IMR-90 (cell line): Measurements from ENCODE around the gene NPAS2. TPM values are rescaled to one million over a fixed set of nuclear protein-coding genes. Genes with fewer than 3 reads are reported as not detected.

Experiments used
- ATAC-seq: fragments of 200-7000 bp; cut with Tn5 transposase; 2 replicates; pipeline ENCODE4 v1.9.1; 2020; ENCODE audit warnings: low read depth, mild to moderate bottlenecking, moderate library complexity
- BruUV-seq: library from RNA; stranded (reverse); fragments of 400-500 nt; replicated peaks from 2 replicates; lab custom pipeline; 2021; lab: Mats Ljungman, UMichigan
- CTCF ChIA-PET: fragments of 300-600 bp; formaldehyde crosslinking; extraction: SDS; loops from one replicate; lab custom pipeline; 2021; ENCODE audit warnings: antibody characterized with exemption; lab: Yijun Ruan, JAX
- POLR2A ChIA-PET: fragments of 300-600 bp; sonication (Branson Sonifier 250); formaldehyde crosslinking; loops from one replicate; lab custom pipeline; 2022; ENCODE audit warnings: antibody characterized with exemption; ENCODE audit not compliant: unreplicated experiment; lab: Charles Lee
- DNase-seq: peaks from one replicate; pipeline ENCODE4 v3.0.0; 2013
- H2AFZ ChIP-seq: replicated peaks from 2 replicates; pipeline ENCODE3; 2013; ENCODE audit warnings: low read length, mild to moderate bottlenecking; ENCODE audit not compliant: poor library complexity
- H2AK5ac ChIP-seq: 2 replicates; pipeline ENCODE4 v1.6.1; 2013; ENCODE audit warnings: low read depth, low read length, inconsistent platforms
- H2AK9ac ChIP-seq: replicated peaks from 2 replicates; pipeline ENCODE3; 2013; ENCODE audit warnings: mild to moderate bottlenecking, low read depth, low read length, moderate library complexity; ENCODE audit not compliant: poor library complexity
- H2BK120ac ChIP-seq: 2 replicates; pipeline ENCODE4 v1.6.1; 2013; ENCODE audit warnings: low read depth, low read length, inconsistent platforms
- H2BK15ac ChIP-seq: 3 replicates; pipeline ENCODE4 v1.6.1; 2013; ENCODE audit warnings: low read depth, low read length, inconsistent platforms
- H2BK20ac ChIP-seq: 2 replicates; pipeline ENCODE4 v1.6.1; 2013; ENCODE audit warnings: low read depth, mild to moderate bottlenecking, inconsistent platforms, low read length, moderate library complexity
- H2BK5ac ChIP-seq: 2 replicates; pipeline ENCODE4 v1.6.1; 2013; ENCODE audit warnings: mild to moderate bottlenecking, low read depth, low read length, inconsistent platforms; ENCODE audit not compliant: poor library complexity, severe bottlenecking
- H3K14ac ChIP-seq: replicated peaks from 2 replicates; pipeline ENCODE4 v1.6.1; 2013; ENCODE audit warnings: low read depth, low read length, inconsistent platforms
- H3K18ac ChIP-seq: 2 replicates; pipeline ENCODE4 v1.6.1; 2013; ENCODE audit warnings: low read depth, low read length, control low read depth
- H3K23ac ChIP-seq: 2 replicates; pipeline ENCODE4 v1.6.1; 2013; ENCODE audit warnings: low read depth, low read length, inconsistent platforms
- H3K27ac ChIP-seq: 2 replicates; pipeline ENCODE4 v1.5.1; 2013; ENCODE audit warnings: mild to moderate bottlenecking, control low read depth, low read length; ENCODE audit not compliant: insufficient read depth
- H3K27me3 ChIP-seq: 2 replicates; pipeline ENCODE4 v1.6.1; 2013; ENCODE audit warnings: low read length; ENCODE audit not compliant: control insufficient read depth, insufficient read depth
- H3K36me3 ChIP-seq: 2 replicates; pipeline ENCODE4 v1.6.1; 2013; ENCODE audit warnings: low read length, mixed read lengths; ENCODE audit not compliant: control insufficient read depth, insufficient read depth
- H3K4ac ChIP-seq: 2 replicates; pipeline ENCODE4 v1.6.1; 2013; ENCODE audit warnings: low read depth, low read length, inconsistent platforms
- H3K4me1 ChIP-seq: 2 replicates; pipeline ENCODE4 v1.6.1; 2013; ENCODE audit warnings: low read length, mixed read lengths; ENCODE audit not compliant: control insufficient read depth, insufficient read depth
- H3K4me2 ChIP-seq: 2 replicates; pipeline ENCODE4 v1.6.1; 2013; ENCODE audit warnings: low read depth, mild to moderate bottlenecking, control low read depth, low read length, moderate library complexity
- H3K4me3 ChIP-seq: 2 replicates; pipeline ENCODE4 v1.5.1; 2013; ENCODE audit warnings: low read depth, mild to moderate bottlenecking, control low read depth, low read length, moderate library complexity; ENCODE audit not compliant: insufficient read depth
- H3K56ac ChIP-seq: 2 replicates; pipeline ENCODE4 v1.6.1; 2013; ENCODE audit warnings: low read length, inconsistent platforms; ENCODE audit not compliant: insufficient read depth; ENCODE audit errors: extremely low read depth
- H3K79me1 ChIP-seq, 2 experiments: 2 replicates each; pipeline ENCODE4 v1.6.1; 2013; ENCODE audit warnings: low read length in 2 of 2, inconsistent platforms in 1 of 2, low read depth in 1 of 2
- H3K9ac ChIP-seq: 2 replicates; pipeline ENCODE4 v1.6.1; 2013; ENCODE audit warnings: low read depth, low read length, control low read depth
- H3K9me1 ChIP-seq: 2 replicates; pipeline ENCODE4 v1.6.1; 2013; ENCODE audit warnings: low read length, inconsistent platforms; ENCODE audit not compliant: insufficient read depth
- H3K9me3 ChIP-seq: 2 replicates; pipeline ENCODE4 v1.6.1; 2013; ENCODE audit warnings: low read length; ENCODE audit not compliant: control insufficient read depth, insufficient read depth
- H4K20me1 ChIP-seq: 2 replicates; pipeline ENCODE4 v1.6.1; 2013; ENCODE audit warnings: low read length, inconsistent platforms; ENCODE audit not compliant: insufficient read depth
- H4K5ac ChIP-seq: 2 replicates; pipeline ENCODE4 v1.6.1; 2013; ENCODE audit warnings: mild to moderate bottlenecking, low read depth, low read length, control low read depth
- H4K8ac ChIP-seq, 2 experiments: 2 replicates each; pipeline ENCODE4 v1.6.1; 2013; ENCODE audit warnings: low read depth in 2 of 2, low read length in 2 of 2, control low read depth in 1 of 2, inconsistent platforms in 1 of 2
- H4K91ac ChIP-seq: 2 replicates; pipeline ENCODE4 v1.6.1; 2013; ENCODE audit warnings: low read depth, low read length, inconsistent platforms; ENCODE audit not compliant: insufficient read depth
- BHLHE40 ChIP-seq: fragments of 150-350 bp; IDR thresholded peaks from 2 replicates; pipeline ENCODE4 v1.6.1; 2016; ENCODE audit warnings: mild to moderate bottlenecking, low read depth, low read length
- CEBPB ChIP-seq: IDR thresholded peaks from 2 replicates; pipeline ENCODE4 v1.6.1; 2012; ENCODE audit warnings: low read depth, low read length, improper control_type of control experiment
- CHD1 ChIP-seq: IDR thresholded peaks from 2 replicates; pipeline ENCODE4 v1.6.1; 2012; ENCODE audit warnings: low read depth, low read length, improper control_type of control experiment
- FOS ChIP-seq: fragments of 150-350 bp; IDR thresholded peaks from 2 replicates; pipeline ENCODE4 v1.6.1; 2016; ENCODE audit warnings: low read depth, low read length
- MAFK ChIP-seq: IDR thresholded peaks from 2 replicates; pipeline ENCODE4 v1.6.1; 2012; ENCODE audit warnings: low read depth, low read length, improper control_type of control experiment
- MAZ ChIP-seq: IDR thresholded peaks from 2 replicates; pipeline ENCODE4 v1.6.1; 2012; ENCODE audit warnings: low read depth, mild to moderate bottlenecking, low read length, improper control_type of control experiment, moderate library complexity, borderline replicate concordance
- MXI1 ChIP-seq: IDR thresholded peaks from 2 replicates; pipeline ENCODE4 v1.6.1; 2012; ENCODE audit warnings: low read depth, mild to moderate bottlenecking, low read length, moderate library complexity, borderline replicate concordance
- NFE2L2 ChIP-seq: fragments of 150-350 bp; IDR thresholded peaks from 2 replicates; pipeline ENCODE4 v1.6.1; 2016; ENCODE audit warnings: low read depth, mild to moderate bottlenecking, low read length
- POLR2A ChIP-seq: IDR thresholded peaks from 2 replicates; pipeline ENCODE4 v1.6.1; 2012; ENCODE audit warnings: mild to moderate bottlenecking, low read depth, low read length
- RAD21 ChIP-seq: IDR thresholded peaks from 2 replicates; pipeline ENCODE4 v1.6.1; 2012; ENCODE audit warnings: low read length, improper control_type of control experiment
- RCOR1 ChIP-seq: IDR thresholded peaks from 2 replicates; pipeline ENCODE4 v1.6.1; 2012; ENCODE audit warnings: mild to moderate bottlenecking, low read length, improper control_type of control experiment; ENCODE audit not compliant: insufficient replicate concordance
- RFX5 ChIP-seq: IDR thresholded peaks from 2 replicates; pipeline ENCODE4 v1.8.0; 2012; ENCODE audit warnings: low read depth, mild to moderate bottlenecking, low read length, moderate library complexity
- SMC3 ChIP-seq: fragments of 150-350 bp; IDR thresholded peaks from 2 replicates; pipeline ENCODE4 v1.6.1; 2016; ENCODE audit warnings: low read depth, mild to moderate bottlenecking, antibody characterized with exemption, low read length, moderate library complexity
- WGBS, 2 experiments: methylation state at CpG; one replicate each; pipeline versions ENCODE4 v1.1.5 to v1.1.7; 2013; ENCODE audit warnings: missing lambda C conversion rate in 2 of 2; ENCODE audit not compliant: insufficient read length in 1 of 2; ENCODE audit errors: extremely low coverage in 2 of 2; 5-methylcytosine and 5-hydroxymethylcytosine counted together
- dilution Hi-C: fragments of 300-500 bp; cut with HindIII; formaldehyde crosslinking; loops from one replicate; pipeline ENCODE4 v1.14.3; 2018; ENCODE audit warnings: low sequenced_read_pairs; ENCODE audit not compliant: unreplicated experiment
- in situ Hi-C: fragments of 300-500 bp; cut with MboI; formaldehyde crosslinking; loops from 3 replicates; pipeline ENCODE4 v1.14.3; 2019; ENCODE audit warnings: low sequenced_read_pairs, inconsistent platforms, mixed read lengths
- intact Hi-C: fragments of 100-400 bp; cut with micrococcal nuclease; formaldehyde crosslinking; loops from 2 replicates; pipeline ENCODE4 v1.10.0; 2022
- polyA plus RNA-seq, 3 experiments: library from polyadenylated mRNA; depleted of rRNA; stranded (reverse); fragments of >200 nt; gene quantifications; 2 replicates each; pipeline ENCODE4 v1.2.3, GENCODE V29; 2012; ENCODE audit warnings: low replicate concordance in 1 of 3
- total RNA-seq: library from RNA; depleted of rRNA; stranded (reverse); fragments of >200 nt; gene quantifications from 2 replicates; pipeline ENCODE4 v1.2.3, GENCODE V29; 2012
- TF ChIP-seq, protein P1 (sequence below): fragments of 150-350 bp; IDR thresholded peaks from 2 replicates; pipeline ENCODE4 v1.6.1; 2017; ENCODE audit warnings: mild to moderate bottlenecking, antibody characterized with exemption, low read length, low read depth
- TF ChIP-seq, protein P2 (sequence below): conservative IDR thresholded peaks from 2 replicates; pipeline ENCODE4 v1.5.1; 2012; ENCODE audit warnings: mild to moderate bottlenecking, low read depth, low read length, improper control_type of control experiment
- TF ChIP-seq, protein P3 (sequence below): fragments of 150-350 bp; IDR thresholded peaks from 2 replicates; pipeline ENCODE4 v1.6.1; 2016; ENCODE audit warnings: low read depth, mild to moderate bottlenecking, low read length, moderate library complexity, borderline replicate concordance

The NPAS2 gene
- total and polyA plus RNA-seq, 2 of the 4 experiments (the other 2 are of a cell fraction), result 5.2 to 14.8 TPM

DNA sequence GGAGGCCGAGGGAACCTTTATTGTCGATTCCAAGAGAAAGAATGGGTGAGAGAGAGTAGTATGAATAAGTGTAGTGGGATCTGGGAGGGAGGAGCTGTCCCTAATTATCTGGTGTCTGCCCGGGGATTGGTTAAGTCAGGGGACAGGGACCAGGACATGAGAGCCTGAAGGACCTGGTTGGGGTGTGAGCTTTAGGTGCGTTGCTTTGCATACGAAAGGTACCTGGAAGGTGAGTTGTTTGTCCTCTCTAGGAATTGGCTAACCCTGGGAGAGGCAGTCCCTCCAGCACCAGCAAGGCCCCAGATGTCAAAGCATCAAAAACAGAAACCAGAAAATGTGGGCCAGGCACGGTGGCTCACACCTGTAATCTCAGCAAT is 134.1 kb downstream of the NPAS2 start:
- no peak overlapping the region for H2BK15ac ChIP-seq
- H4K91ac ChIP-seq, result no peak overlapping the region
- no peak overlapping the region for H3K9ac ChIP-seq
- intact Hi-C loops, result no loop called here
- H3K18ac ChIP-seq, result no peak overlapping the region
- H3K14ac ChIP-seq, result no peak overlapping the region
- H3K56ac ChIP-seq, result no peak overlapping the region
- no peaks in the 10 kb centered on the region for H3K9me3 ChIP-seq
- no peak overlapping the region for H3K4ac ChIP-seq
- H4K8ac ChIP-seq, result no peak overlapping the region
- POLR2A ChIA-PET, result no interaction called here
- 93% methylated on average over 3 of the region's 6 CpGs; no CpG with 5 or more reads in 1 of the 2 experiments for WGBS, 2 experiments
- no peak overlapping the region for H2BK20ac ChIP-seq
- no peak overlapping the region for H3K27ac ChIP-seq
- TF ChIP-seq RFX5 (no peak), NFE2L2 (no peak), CHD1 (no peak), CEBPB (no peak), MXI1 (no peak), FOS (no peak), MAZ (no peak), RAD21 (no peak), BHLHE40 (no peak), POLR2A (no peak), SMC3 (no peak), RCOR1 (no peak), MAFK (no peak)
- TF ChIP-seq, protein P1, sequence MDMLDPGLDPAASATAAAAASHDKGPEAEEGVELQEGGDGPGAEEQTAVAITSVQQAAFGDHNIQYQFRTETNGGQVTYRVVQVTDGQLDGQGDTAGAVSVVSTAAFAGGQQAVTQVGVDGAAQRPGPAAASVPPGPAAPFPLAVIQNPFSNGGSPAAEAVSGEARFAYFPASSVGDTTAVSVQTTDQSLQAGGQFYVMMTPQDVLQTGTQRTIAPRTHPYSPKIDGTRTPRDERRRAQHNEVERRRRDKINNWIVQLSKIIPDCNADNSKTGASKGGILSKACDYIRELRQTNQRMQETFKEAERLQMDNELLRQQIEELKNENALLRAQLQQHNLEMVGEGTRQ, result no peak
- TF ChIP-seq, protein P2, sequence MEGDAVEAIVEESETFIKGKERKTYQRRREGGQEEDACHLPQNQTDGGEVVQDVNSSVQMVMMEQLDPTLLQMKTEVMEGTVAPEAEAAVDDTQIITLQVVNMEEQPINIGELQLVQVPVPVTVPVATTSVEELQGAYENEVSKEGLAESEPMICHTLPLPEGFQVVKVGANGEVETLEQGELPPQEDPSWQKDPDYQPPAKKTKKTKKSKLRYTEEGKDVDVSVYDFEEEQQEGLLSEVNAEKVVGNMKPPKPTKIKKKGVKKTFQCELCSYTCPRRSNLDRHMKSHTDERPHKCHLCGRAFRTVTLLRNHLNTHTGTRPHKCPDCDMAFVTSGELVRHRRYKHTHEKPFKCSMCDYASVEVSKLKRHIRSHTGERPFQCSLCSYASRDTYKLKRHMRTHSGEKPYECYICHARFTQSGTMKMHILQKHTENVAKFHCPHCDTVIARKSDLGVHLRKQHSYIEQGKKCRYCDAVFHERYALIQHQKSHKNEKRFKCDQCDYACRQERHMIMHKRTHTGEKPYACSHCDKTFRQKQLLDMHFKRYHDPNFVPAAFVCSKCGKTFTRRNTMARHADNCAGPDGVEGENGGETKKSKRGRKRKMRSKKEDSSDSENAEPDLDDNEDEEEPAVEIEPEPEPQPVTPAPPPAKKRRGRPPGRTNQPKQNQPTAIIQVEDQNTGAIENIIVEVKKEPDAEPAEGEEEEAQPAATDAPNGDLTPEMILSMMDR, result no peak
- TF ChIP-seq, protein P3, sequence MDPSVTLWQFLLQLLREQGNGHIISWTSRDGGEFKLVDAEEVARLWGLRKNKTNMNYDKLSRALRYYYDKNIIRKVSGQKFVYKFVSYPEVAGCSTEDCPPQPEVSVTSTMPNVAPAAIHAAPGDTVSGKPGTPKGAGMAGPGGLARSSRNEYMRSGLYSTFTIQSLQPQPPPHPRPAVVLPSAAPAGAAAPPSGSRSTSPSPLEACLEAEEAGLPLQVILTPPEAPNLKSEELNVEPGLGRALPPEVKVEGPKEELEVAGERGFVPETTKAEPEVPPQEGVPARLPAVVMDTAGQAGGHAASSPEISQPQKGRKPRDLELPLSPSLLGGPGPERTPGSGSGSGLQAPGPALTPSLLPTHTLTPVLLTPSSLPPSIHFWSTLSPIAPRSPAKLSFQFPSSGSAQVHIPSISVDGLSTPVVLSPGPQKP, result no peak
- H3K4me3 ChIP-seq, result no peak overlapping the region
- BruUV-seq, result no TSS peak
- no peak overlapping the region for H4K5ac ChIP-seq
- H3K23ac ChIP-seq, result no peak overlapping the region
- dilution Hi-C loops, result no loop called here
- no peak overlapping the region for H2AK9ac ChIP-seq
- H3K9me1 ChIP-seq, result peaks cover 11% of the 10 kb centered on the region; the same call in 1 of the 2 replicates
- no peaks in the 10 kb centered on the region for H3K27me3 ChIP-seq
- no peaks in the 10 kb centered on the region; a peak in 1 of 4 replicates for H3K79me1 ChIP-seq
- in situ Hi-C loops, result no loop called here
- peaks cover 6% of the 10 kb centered on the region for H3K4me1 ChIP-seq
- no peak for DNase-seq
- H3K4me2 ChIP-seq, result no peak overlapping the region
- H3K36me3 ChIP-seq, result peaks cover 4% of the 10 kb centered on the region
- H2AK5ac ChIP-seq, result no peak overlapping the region
- H2BK5ac ChIP-seq, result no peak overlapping the region
- H2AFZ ChIP-seq, result no peak overlapping the region
- no peak overlapping the region for H2BK120ac ChIP-seq
- H4K20me1 ChIP-seq, result no peaks in the 10 kb centered on the region
- ATAC-seq, result no peak
- CTCF ChIA-PET, result no interaction called here
